ENCODE measurements around the gene ORC6. TPM values are rescaled to one million over a fixed set of nuclear protein-coding genes. Genes with fewer than 3 reads are reported as not detected.

ORC6 gene
- total and polyA plus RNA-seq, 10 of the 15 experiments (the other 5 are each of a cell fraction or from before 2014, with no cell fraction given), result 25.7 to 88.5 (median 49.1) TPM

DNA sequence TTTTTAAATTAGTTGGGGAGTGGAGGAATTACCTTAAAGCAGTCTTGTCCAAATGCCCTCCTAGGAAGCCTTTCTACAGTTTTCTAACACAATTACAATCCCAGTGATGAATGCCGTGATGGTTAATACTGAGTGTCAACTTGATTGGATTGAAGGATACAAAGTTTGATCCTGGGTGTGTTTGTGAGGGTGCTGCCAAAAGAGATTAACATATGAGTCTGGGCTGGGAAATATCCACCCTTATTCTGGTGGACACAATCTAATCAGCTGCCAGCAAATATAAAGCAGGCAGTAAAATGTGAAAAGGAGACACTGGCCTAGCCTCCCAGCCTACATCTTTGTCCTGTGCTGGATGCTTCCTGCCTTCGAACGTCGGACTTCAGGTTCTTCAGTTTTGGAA lies 12.2 kb downstream of the ORC6 start:
- in situ Hi-C loops (cut with MboI) (no loop called here), intact Hi-C loops (cut with micrococcal nuclease; ENCODE audit: unreplicated experiment) (no loop called here)
- peaks cover 0 to 9% of the 10 kb centered on the region in 2 experiments; a peak in 1 of 4 replicates for H3K36me3 ChIP-seq (ENCODE audit: control insufficient read depth in 2 of 2, insufficient read depth in 2 of 2, low read length in 1 of 2)
- ChIA-PET RAD21 (ENCODE audit: unreplicated experiment) (no interaction called here), CTCF (no interaction called here), POLR2A (interaction anchor here (0.6 kb wide), 1 partner anchor 67 kb away, joined by 3 read pairs; no protein-coding TSS in a partner anchor), SMC1A (ENCODE audit: uncharacterized antibody, unreplicated experiment) (no interaction called here)
- no peak for FAIRE-seq
- no peak overlapping the region for H3K9ac ChIP-seq (ENCODE audit: control insufficient read depth, insufficient read depth, low read length)
- no peaks in the 10 kb centered on the region for H3K9me3 ChIP-seq (replicated peaks; ENCODE audit: control insufficient read depth, insufficient read depth, low read length)
- BruUV-seq (replicated peaks), result no TSS peak
- no peak overlapping the region for H3K4me2 ChIP-seq (ENCODE audit: control insufficient read depth, insufficient read depth)
- H3K79me2 ChIP-seq (ENCODE audit: control insufficient read depth, insufficient read depth, low read length), result no peaks in the 10 kb centered on the region
- no peaks in the 10 kb centered on the region for H3K4me1 ChIP-seq (ENCODE audit: control insufficient read depth, insufficient read depth, low read length)
- 100% methylated on average over 4 of the region's 4 CpGs for WGBS (ENCODE audit: insufficient coverage, insufficient replicate concordance, low lambda C conversion rate, missing lambda C conversion rate)
- ATAC-seq, result no peak
- no peaks in the 10 kb centered on the region for H4K20me1 ChIP-seq (ENCODE audit: control insufficient read depth, insufficient read depth)
- no peak overlapping the region for H3K4me3 ChIP-seq
- H3K27ac ChIP-seq (ENCODE audit: control insufficient read depth, insufficient read depth), result no peak overlapping the region
- no peak for DNase-seq (ENCODE audit: low read depth, low spot score)
- H3K27me3 ChIP-seq (replicated peaks in 1 of 2; ENCODE audit: control insufficient read depth in 2 of 2, insufficient read depth in 2 of 2, low read length in 1 of 2), result no peaks in the 10 kb centered on the region
- no peak overlapping the region for H2AFZ ChIP-seq (ENCODE audit: control insufficient read depth, low read depth, low read length)
- no peak for TF ChIP-seq EZH2 (IDR thresholded peaks at IDR 0.05; ENCODE audit: borderline replicate concordance, control insufficient read depth, low read depth, low read length)
- TF ChIP-seq IKZF2 (IDR thresholded peaks at IDR 0.05), result no peak
- TF ChIP-seq POLR2A (IDR thresholded peaks at IDR 0.05; ENCODE audit: low read depth, low read length), result no peak
- no peak for TF ChIP-seq CREM (IDR thresholded peaks at IDR 0.05; ENCODE audit: low read depth)
- no peak for TF ChIP-seq ATF7 (IDR thresholded peaks at IDR 0.05; ENCODE audit: low read depth)
- TF ChIP-seq CHD2 (IDR thresholded peaks at IDR 0.05; ENCODE audit: borderline replicate concordance, low read depth, low read length), result no peak
- no peak for TF ChIP-seq MEF2B (IDR thresholded peaks at IDR 0.05; ENCODE audit: partially characterized antibody, poor library complexity, severe bottlenecking)
- TF ChIP-seq SUZ12 (IDR thresholded peaks at IDR 0.05; ENCODE audit: unreplicated experiment), result no peak
- TF ChIP-seq, protein P1, sequence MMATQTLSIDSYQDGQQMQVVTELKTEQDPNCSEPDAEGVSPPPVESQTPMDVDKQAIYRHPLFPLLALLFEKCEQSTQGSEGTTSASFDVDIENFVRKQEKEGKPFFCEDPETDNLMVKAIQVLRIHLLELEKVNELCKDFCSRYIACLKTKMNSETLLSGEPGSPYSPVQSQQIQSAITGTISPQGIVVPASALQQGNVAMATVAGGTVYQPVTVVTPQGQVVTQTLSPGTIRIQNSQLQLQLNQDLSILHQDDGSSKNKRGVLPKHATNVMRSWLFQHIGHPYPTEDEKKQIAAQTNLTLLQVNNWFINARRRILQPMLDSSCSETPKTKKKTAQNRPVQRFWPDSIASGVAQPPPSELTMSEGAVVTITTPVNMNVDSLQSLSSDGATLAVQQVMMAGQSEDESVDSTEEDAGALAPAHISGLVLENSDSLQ (IDR thresholded peaks at IDR 0.05), result no peak
- TF ChIP-seq RELA (IDR thresholded peaks at IDR 0.05; ENCODE audit: borderline replicate concordance, partially characterized antibody), result no peak
- no peak for TF ChIP-seq YY1 (IDR thresholded peaks at IDR 0.05; ENCODE audit: low read depth, low read length)
- no peak for TF ChIP-seq RB1 (IDR thresholded peaks at IDR 0.05; ENCODE audit: borderline replicate concordance)
- no peak for TF ChIP-seq ZZZ3 (IDR thresholded peaks at IDR 0.05; ENCODE audit: control insufficient read depth, insufficient read length, low read depth)
- no peak for TF ChIP-seq MTA3 (IDR thresholded peaks at IDR 0.05; ENCODE audit: borderline replicate concordance, low read length)
- no peak for TF ChIP-seq CHD4 (IDR thresholded peaks at IDR 0.05)
- no peak for TF ChIP-seq BHLHE40 (IDR thresholded peaks at IDR 0.05; ENCODE audit: borderline replicate concordance in 1 of 2, low read depth in 2 of 2, low read length in 1 of 2)
- no peak for TF ChIP-seq ZNF274 (IDR thresholded peaks at IDR 0.05; ENCODE audit: insufficient read depth, insufficient read length)
- no peak for TF ChIP-seq EED (IDR thresholded peaks at IDR 0.05; ENCODE audit: low read depth)

Measured in GM12878 (cell line).